Mesodermal cell (in vitro differentiated cells): ENCODE results near the gene CTDSP2.
"Not testable (repeated sequence)": the region's sequence is repeated elsewhere in the genome, so short reads cannot be mapped to it uniquely, and the experiment has no call there.

Source experiments
- H3K27ac ChIP-seq: 2 replicates; pipeline ENCODE4 v1.7.0; 2013; ENCODE audit warnings: mild to moderate bottlenecking, low read depth, low read length, moderate library complexity; ENCODE audit not compliant: severe bottlenecking
- H3K36me3 ChIP-seq: 2 replicates; pipeline ENCODE4 v1.7.1; 2013; ENCODE audit warnings: mild to moderate bottlenecking, low read length, moderate library complexity; ENCODE audit not compliant: control insufficient read depth, insufficient read depth
- H3K4me1 ChIP-seq: one replicate; pipeline ENCODE4 v1.7.1; 2013; ENCODE audit warnings: mild to moderate bottlenecking, low read length; ENCODE audit not compliant: insufficient read depth, control insufficient read depth, poor library complexity, severe bottlenecking
- H3K4me3 ChIP-seq: 2 replicates; pipeline ENCODE4 v1.7.0; 2013; ENCODE audit warnings: low read length, control low read depth, mild to moderate bottlenecking; ENCODE audit not compliant: insufficient read depth, poor library complexity, severe bottlenecking; ENCODE audit errors: extremely low read depth
- H3K9me3 ChIP-seq: 2 replicates; pipeline ENCODE4 v1.7.1; 2013; ENCODE audit warnings: mild to moderate bottlenecking, low read length, moderate library complexity; ENCODE audit not compliant: control insufficient read depth
- WGBS, 2 experiments: methylation state at CpG; one replicate each; pipeline ENCODE4 v1.1.5; 2013; ENCODE audit warnings: missing lambda C conversion rate in 2 of 2; ENCODE audit not compliant: insufficient coverage in 2 of 2; 5-methylcytosine and 5-hydroxymethylcytosine counted together

CTDSP2 gene

GRCh38 chr12:57889500-57889989, 43.0 kb upstream of the CTDSP2 start:
- Histone ChIP-seq H3K9me3 (peaks cover 7% of the 10 kb centered on the region), H3K36me3 (no peaks in the 10 kb centered on the region), H3K4me3 (no peak overlapping the region), H3K4me1 (peaks cover 25% of the 10 kb centered on the region), H3K27ac (no peak overlapping the region)
- WGBS, 2 experiments = 78 to 88% methylated on average over 7 to 10 of the region's 10 CpGs

- peaks cover 17% of the 10 kb centered on the region for H3K4me1 ChIP-seq
- no peaks in the 10 kb centered on the region for H3K36me3 ChIP-seq
- H3K27ac ChIP-seq = no peak overlapping the region
- H3K4me3 ChIP-seq = no peak overlapping the region
- WGBS, 2 experiments = 42 to 44% methylated on average over 9 to 10 of the region's 15 CpGs
- peaks cover 7% of the 10 kb centered on the region for H3K9me3 ChIP-seq
Observed at GRCh38 chr12:57888409-57889157, 42.1 kb upstream of the CTDSP2 start.

DNA sequence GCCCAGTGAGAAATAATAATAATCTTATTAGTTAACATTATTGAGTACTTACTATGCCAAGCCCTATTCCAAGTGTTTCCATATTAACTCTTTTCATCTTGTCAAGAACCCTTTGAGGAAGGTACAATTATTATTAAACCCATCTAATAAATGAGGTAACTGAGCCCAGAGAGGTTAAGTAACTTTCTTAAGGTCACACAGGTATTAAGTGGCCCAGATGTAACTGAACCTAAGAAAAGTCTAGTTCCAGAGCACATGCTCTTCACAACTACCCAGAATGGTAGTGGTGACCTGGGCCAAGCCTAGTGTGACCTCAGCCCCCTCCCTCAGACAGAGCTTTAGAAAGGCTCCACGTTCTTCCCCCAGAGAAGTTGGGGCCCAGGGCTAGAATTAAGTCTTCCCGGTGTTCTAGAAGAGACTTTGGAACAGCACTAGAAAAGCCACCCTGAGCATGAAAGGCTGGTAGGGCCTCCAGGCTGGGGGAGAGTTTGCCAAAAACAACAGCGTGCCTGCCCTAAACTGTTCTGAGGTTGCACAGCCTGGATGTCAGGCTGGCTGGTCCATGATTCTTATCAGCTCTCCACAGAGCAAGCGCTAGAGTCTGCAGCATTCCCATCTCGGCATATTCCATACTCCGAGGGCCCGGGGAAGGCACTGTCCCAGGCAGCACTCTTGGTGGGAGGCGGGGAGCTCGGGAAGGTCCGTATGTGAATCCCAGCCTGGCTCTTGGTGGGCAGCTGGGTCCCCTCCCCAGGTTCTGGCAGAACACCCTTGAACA, 41.3 kb upstream of the CTDSP2 start:
- Histone ChIP-seq H3K4me1 (peaks cover 14% of the 10 kb centered on the region), H3K4me3 (no peak overlapping the region), H3K36me3 (no peaks in the 10 kb centered on the region), H3K27ac (no peak overlapping the region), H3K9me3 (peaks cover 7% of the 10 kb centered on the region)
- WGBS, 2 experiments = 68 to 69% methylated on average over 9 to 10 of the region's 10 CpGs

- H3K36me3 ChIP-seq, H3K4me3 ChIP-seq, H3K27ac ChIP-seq, H3K9me3 ChIP-seq: not testable (repeated sequence)
- H3K4me1 ChIP-seq = peaks cover 14% of the 10 kb centered on the region
- 95 to 98% methylated on average over 2 to 4 of the region's 4 CpGs for WGBS, 2 experiments
Observed at GRCh38 chr12:57886964-57887363, 40.4 kb upstream of the CTDSP2 start.

- Histone ChIP-seq H3K9me3 (peaks cover 7% of the 10 kb centered on the region), H3K4me3 (no peak overlapping the region), H3K4me1 (peaks cover 15% of the 10 kb centered on the region), H3K27ac (no peak overlapping the region), H3K36me3 (no peaks in the 10 kb centered on the region)
- WGBS, 2 experiments = 83 to 90% methylated on average over 1 to 2 of the region's 2 CpGs
Observed at GRCh38 chr12:57886542-57886941, 40.0 kb upstream of the CTDSP2 start.

DNA sequence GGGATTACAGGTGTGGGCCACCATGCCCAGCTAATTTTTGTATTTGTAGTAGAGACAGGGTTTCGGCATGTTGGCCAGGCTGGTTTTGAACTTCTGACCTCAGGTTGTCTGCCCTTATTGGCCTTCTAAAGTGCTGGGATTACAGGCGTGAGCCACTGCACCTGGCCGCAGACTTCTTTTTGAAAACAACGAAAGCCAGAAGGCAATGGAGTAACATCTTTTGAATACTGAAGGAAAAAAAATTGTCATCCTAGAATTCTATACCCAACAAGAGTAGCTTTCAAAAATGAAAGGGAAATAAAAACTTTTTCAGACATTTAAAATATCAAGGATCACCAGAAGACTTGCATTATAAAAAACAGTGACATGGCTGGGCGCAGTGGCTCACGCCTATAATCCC, 38.7 kb upstream of the CTDSP2 start:
- H3K9me3 ChIP-seq = peaks cover 7% of the 10 kb centered on the region
- no peaks in the 10 kb centered on the region for H3K36me3 ChIP-seq
- H3K27ac ChIP-seq = no peak overlapping the region
- H3K4me1 ChIP-seq = peaks cover 20% of the 10 kb centered on the region
- no peak overlapping the region for H3K4me3 ChIP-seq
- WGBS, 2 experiments = 86 to 90% methylated on average over 4 of the region's 6 CpGs

GRCh38 chr12:57883700-57884099, 37.2 kb upstream of the CTDSP2 start:
- Histone ChIP-seq H3K4me1 (peaks cover 14% of the 10 kb centered on the region), H3K36me3 (no peaks in the 10 kb centered on the region), H3K4me3 (no peak overlapping the region), H3K9me3 (peaks cover 7% of the 10 kb centered on the region), H3K27ac (no peak overlapping the region)

GRCh38 chr12:57883057-57883456, 36.5 kb upstream of the CTDSP2 start:
- no peak overlapping the region for H3K4me3 ChIP-seq
- peaks cover 8% of the 10 kb centered on the region for H3K4me1 ChIP-seq
- WGBS, 2 experiments = 78 to 100% methylated on average over 1 of the region's 1 CpG
- no peak overlapping the region for H3K27ac ChIP-seq
- H3K36me3 ChIP-seq = no peaks in the 10 kb centered on the region
- peaks cover 7% of the 10 kb centered on the region for H3K9me3 ChIP-seq

DNA sequence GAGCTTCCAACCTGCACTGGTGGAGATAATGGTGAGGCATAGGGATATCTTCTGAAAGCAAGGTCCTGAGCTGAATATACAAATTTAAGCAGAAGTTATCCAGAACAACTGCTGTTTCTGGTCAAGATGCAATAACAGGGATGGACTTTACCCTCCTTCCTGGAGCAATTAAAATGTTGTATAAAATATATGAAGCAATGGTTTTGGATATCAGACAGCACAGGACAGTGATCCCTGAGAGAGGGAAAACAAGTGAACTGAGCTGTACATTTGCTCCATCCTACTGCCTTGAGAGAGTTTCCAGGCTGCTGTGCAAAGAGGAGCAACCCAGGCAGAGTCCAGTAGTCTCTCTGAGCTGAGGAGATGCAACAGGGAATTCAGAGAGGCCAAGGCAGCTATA, 36.0 kb upstream of the CTDSP2 start:
- Histone ChIP-seq H3K36me3 (no peaks in the 10 kb centered on the region), H3K27ac (no peak overlapping the region), H3K4me3 (no peak overlapping the region), H3K9me3 (peaks cover 7% of the 10 kb centered on the region), H3K4me1 (peaks cover 6% of the 10 kb centered on the region)

- H3K4me3 ChIP-seq = no peak overlapping the region
- H3K36me3 ChIP-seq = no peaks in the 10 kb centered on the region
- H3K27ac ChIP-seq = no peak overlapping the region
- H3K4me1 ChIP-seq = peaks cover 6% of the 10 kb centered on the region
- peaks cover 7% of the 10 kb centered on the region for H3K9me3 ChIP-seq
Observed at GRCh38 chr12:57881475-57881874, 34.9 kb upstream of the CTDSP2 start.

DNA sequence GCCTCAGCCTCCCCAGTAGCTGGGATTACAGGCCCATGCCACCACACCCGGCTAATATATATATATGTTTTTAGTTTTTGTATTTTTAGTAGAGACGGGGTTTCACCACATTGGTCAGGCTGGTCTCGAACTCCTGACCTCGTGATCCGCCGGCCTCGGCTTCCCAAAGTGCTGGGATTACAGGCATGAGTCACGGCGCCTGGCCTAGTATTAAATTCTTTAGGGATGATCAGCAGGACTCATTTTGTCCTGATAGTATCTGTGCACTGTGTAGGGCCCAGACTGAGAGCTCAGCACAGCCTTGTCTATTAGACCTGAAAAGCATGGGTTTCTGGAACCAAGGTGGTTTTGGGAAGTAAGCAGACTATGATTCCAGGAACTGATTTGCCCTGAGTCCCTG, 34.5 kb upstream of the CTDSP2 start:
- not testable (repeated sequence) for H3K27ac ChIP-seq, H3K4me1 ChIP-seq, H3K9me3 ChIP-seq, H3K4me3 ChIP-seq, H3K36me3 ChIP-seq
- WGBS, 2 experiments = 96 to 97% methylated on average over 7 of the region's 9 CpGs
